T47D (cell line): ENCODE measurements around the gene CH25H.

ENCODE experiments used
- DNase-seq, 2 experiments: peaks; one replicate each; pipeline versions ENCODE4 v3.0.0 to v3.0.0-alpha.2; 2011 to 2012; ENCODE audit warnings: low read depth in 1 of 2, low spot score in 1 of 2
- JUND ChIP-seq: IDR thresholded peaks from 2 replicates; pipeline ENCODE4 v1.6.1; 2012; ENCODE audit warnings: low read depth
- in situ Hi-C: cut with HindIII; loops from 2 replicates; pipeline ENCODE4 v1.10.0; 2016; ENCODE audit warnings: low sequenced_read_pairs, low pct_unique_long_range_greater_than_20kb

The CH25H gene

GRCh38 chr10:89221919-89222318 is 14.8 kb upstream of the CH25H start:
- no peak for DNase-seq
- TF ChIP-seq JUND: no peak
- in situ Hi-C loops: loop anchor here (25.0 kb wide), 1 partner anchor 285 kb away; no protein-coding TSS in a partner anchor

GRCh38 chr10:89219513-89220218 is 12.5 kb upstream of the CH25H start:
- TF ChIP-seq JUND: no peak
- DNase-seq: no peak
- in situ Hi-C loops: loop anchor here (25.0 kb wide), 1 partner anchor 282 kb away; no protein-coding TSS in a partner anchor

DNA sequence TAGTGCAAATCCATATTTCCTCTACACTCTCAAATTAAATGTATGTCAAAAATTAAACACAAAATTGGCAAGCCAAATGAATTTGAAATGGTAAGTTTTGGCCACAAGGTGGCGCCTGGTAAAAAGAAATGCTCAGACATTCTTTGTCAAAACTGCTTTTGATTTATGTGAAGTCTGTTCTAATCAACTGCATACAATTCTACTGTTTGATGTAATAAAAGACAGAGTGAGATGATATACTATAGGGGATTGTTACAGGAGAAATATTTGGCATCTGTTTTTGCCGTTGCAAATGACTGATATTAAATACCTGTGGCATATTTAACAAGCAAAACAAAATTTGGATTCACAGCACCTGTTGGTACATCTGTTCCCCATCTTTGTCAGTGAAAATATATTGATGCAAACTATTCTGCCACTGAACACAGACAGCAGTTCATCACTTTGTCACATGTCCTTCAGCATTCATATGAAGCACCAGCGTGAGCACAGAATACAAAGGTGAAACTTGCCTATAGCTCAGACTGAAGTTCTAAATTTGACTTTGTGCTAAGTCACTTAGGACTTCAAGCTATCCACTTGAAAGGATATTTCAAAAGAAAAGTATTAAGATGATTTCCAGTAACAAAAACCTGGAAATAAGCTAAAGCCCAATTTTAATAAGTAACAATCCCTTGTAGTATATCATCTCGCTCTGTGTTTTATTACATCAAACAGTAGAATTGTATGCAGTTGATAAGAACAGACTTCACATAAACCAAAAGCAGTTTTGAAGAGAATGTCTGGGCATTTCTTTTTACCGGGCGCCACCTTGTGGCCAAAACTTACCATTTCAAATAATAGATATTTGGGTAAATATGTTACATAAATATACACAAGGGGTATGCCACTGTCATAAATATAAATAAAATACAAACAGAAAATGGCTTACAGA is 10.2 kb upstream of the CH25H start:
- no peak for TF ChIP-seq JUND
- in situ Hi-C loops: loop anchor here (25.0 kb wide), 1 partner anchor 280 kb away; no protein-coding TSS in a partner anchor
- peak in 1 of 2 experiments; percentile 80 for DNase-seq

- no peak for TF ChIP-seq JUND
- in situ Hi-C loops: loop anchor here (25.0 kb wide), 1 partner anchor 279 kb away; no protein-coding TSS in a partner anchor
Observed at GRCh38 chr10:89216056-89216455, 8.9 kb upstream of the CH25H start.

DNA sequence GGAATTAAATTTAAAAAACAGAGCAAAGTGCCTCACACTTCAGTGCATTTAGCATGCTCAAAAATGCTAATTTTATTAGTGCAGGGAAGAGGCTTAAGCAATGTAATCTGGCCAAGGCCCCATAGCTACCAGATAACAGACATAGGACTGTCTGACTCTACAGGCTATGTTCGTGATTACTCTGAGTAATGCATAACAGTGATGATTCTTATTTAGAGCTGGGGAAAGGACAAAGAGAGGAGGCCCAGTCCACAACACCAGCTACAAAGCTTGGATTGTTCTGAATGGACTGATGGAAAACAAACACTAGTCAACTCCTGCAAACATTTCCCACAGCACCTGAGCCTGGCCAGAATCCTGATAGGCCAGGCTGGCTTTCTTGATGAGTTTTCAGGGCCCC is 8.4 kb upstream of the CH25H start:
- in situ Hi-C loops: loop anchor here (25.0 kb wide), 1 partner anchor 278 kb away; no protein-coding TSS in a partner anchor

More at GRCh38 chr10:89216056-89216455, 8.9 kb upstream of the CH25H start:
- DNase-seq: no peak

DNA sequence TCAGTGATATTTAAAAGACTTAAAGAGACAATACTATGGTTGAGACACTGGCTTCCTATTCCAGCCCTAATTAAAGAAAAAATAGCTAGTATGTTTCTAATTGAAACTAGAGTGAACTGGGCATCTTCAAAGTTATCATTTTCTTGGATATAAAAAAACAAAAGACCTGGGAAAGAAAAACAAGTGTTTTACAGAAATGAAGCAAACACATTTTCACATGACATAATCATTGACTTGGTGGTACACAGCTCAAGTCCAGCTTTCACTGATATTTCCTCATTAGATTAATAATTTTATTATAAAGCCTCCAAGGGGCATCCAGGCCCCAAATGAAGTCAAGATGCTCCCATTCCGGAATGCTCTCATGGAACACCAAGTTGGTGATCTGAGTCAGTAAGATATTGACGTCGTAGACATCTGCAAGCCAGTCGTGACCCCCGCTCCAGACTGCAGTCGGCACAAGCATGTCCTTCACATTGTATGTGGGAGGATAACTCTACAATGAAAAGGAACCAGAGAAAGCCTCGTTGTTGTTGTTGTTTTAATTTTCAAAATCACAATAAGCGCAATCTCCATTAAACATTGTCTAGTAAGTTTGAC is 7.5 kb upstream of the CH25H start:
- in situ Hi-C loops: loop anchor here (25.0 kb wide), 1 partner anchor 277 kb away; no protein-coding TSS in a partner anchor
- no peak for TF ChIP-seq JUND
- DNase-seq: no peak

More for the DNA sequence above, 8.4 kb upstream of the CH25H start:
- no peak for TF ChIP-seq JUND
- DNase-seq: no peak

DNA sequence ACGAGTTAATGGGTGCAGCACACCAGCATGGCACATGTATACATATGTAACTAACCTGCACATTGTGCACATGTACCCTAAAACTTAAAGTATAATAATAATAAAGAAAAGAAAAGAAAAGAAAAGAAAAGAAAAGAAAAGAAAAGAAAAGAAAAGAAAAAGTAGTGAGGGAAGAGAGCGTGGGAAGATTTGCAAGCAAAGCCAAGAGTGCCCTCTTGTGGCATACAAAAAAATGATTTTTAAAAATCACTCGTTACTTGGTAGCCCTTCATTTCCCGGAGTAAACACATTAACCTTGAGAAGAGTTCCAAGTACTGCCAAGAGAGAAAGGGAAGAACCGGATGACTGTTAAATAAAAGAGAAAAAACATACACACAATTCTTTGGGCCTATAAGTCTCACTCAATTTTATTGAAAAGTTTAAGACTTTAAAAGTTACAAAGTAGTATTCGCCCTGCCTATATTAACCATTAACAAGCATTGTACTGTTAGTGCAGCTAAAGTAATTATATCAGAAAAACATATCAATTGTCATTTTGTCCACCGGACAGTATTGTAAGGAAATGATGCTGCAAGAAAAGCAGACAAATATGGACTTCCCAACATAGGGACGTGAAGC is 6.2 kb upstream of the CH25H start:
- TF ChIP-seq JUND: no peak
- in situ Hi-C loops: loop anchor here (25.0 kb wide), 1 partner anchor 276 kb away; no protein-coding TSS in a partner anchor
- peak in 1 of 2 experiments; percentile 67 for DNase-seq

GRCh38 chr10:89210794-89211425 is 3.8 kb upstream of the CH25H start:
- DNase-seq: no peak
- TF ChIP-seq JUND: no peak
- in situ Hi-C loops: loop anchor here (25.0 kb wide), 1 partner anchor 274 kb away; no protein-coding TSS in a partner anchor

DNA sequence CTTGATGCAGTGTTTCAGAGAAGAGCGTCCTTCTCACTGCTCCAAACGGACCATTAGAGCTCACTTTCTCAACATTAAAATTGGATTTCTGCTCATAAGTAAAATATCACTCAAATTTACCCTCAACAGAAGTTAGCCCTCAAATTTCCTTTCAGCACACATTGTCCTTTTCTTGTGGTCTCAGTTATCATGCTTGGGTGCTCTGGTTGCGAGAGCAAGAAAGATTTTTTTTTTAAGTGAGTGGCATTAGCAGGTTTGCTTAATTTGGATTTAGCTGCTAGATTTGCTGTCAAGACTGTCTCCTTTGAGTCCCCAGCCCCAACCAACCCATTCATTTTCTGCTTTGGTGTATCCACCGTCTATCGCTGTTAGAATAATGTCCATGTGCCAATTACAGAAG is 2.6 kb upstream of the CH25H start:
- no peak for TF ChIP-seq JUND
- no peak for DNase-seq
- in situ Hi-C loops: loop anchor here (25.0 kb wide), 1 partner anchor 272 kb away; no protein-coding TSS in a partner anchor

- no peak for TF ChIP-seq JUND
- no peak for DNase-seq
- in situ Hi-C loops: loop anchor here (25.0 kb wide), 1 partner anchor 271 kb away; no protein-coding TSS in a partner anchor
Observed at GRCh38 chr10:89207801-89208551, 859 bp upstream of the CH25H start.
